DND-41 (cell line): ENCODE results near the gene CENPO.

Source experiments
- ATAC-seq: fragments of 200-7000 bp; cut with Tn5 transposase; 3 replicates; pipeline ENCODE4 v1.9.1; 2021; ENCODE audit warnings: low read depth; ENCODE audit not compliant: insufficient read depth
- DNase-seq: peaks from one replicate; pipeline ENCODE4 v3.0.0-alpha.2; 2020
- H2AFZ ChIP-seq: 2 replicates; pipeline ENCODE4 v1.6.0; 2012; ENCODE audit warnings: low read depth, low read length
- H3K27ac ChIP-seq: 2 replicates; pipeline ENCODE4 v1.5.1; 2012; ENCODE audit warnings: low read length, inconsistent platforms
- H3K27me3 ChIP-seq: fragments of 200-600 bp; sonication (generic); 2 replicates; pipeline ENCODE4 v1.6.0; 2012; ENCODE audit warnings: low read length, mild to moderate bottlenecking, inconsistent platforms; ENCODE audit not compliant: insufficient read depth, poor library complexity
- H3K36me3 ChIP-seq: 2 replicates; pipeline ENCODE4 v1.5.1; 2012; ENCODE audit warnings: low read length, inconsistent platforms; ENCODE audit not compliant: insufficient read depth
- H3K4me1 ChIP-seq: 2 replicates; pipeline ENCODE4 v1.5.1; 2012; ENCODE audit warnings: mild to moderate bottlenecking, low read length; ENCODE audit not compliant: insufficient read depth
- H3K4me2 ChIP-seq: 2 replicates; pipeline ENCODE4 v1.6.0; 2012; ENCODE audit warnings: mild to moderate bottlenecking, moderate library complexity, low read length, inconsistent platforms; ENCODE audit not compliant: insufficient read depth
- H3K4me3 ChIP-seq, 2 experiments: fragments of 200-600 bp in 1 of 2; shearing (Covaris generic) in 1 of 2; 2 replicates each; pipeline ENCODE4 v1.5.1; 2012 to 2016; ENCODE audit warnings: inconsistent platforms in 2 of 2, low read length in 2 of 2, mild to moderate bottlenecking in 2 of 2, low read depth in 1 of 2, moderate library complexity in 1 of 2
- H3K79me2 ChIP-seq: 2 replicates; pipeline ENCODE4 v1.6.0; 2012; ENCODE audit warnings: low read length, inconsistent platforms; ENCODE audit not compliant: insufficient read depth
- H3K9ac ChIP-seq: 2 replicates; pipeline ENCODE4 v1.6.0; 2012; ENCODE audit warnings: low read depth, mild to moderate bottlenecking, inconsistent platforms, low read length, moderate library complexity
- H3K9me3 ChIP-seq: 2 replicates; pipeline ENCODE4 v1.5.1; 2012; ENCODE audit warnings: low read length, moderate library complexity, mild to moderate bottlenecking, inconsistent platforms; ENCODE audit not compliant: insufficient read depth, severe bottlenecking
- H4K20me1 ChIP-seq: 2 replicates; pipeline ENCODE4 v1.6.0; 2012; ENCODE audit warnings: low read length; ENCODE audit not compliant: insufficient read depth
- CTCF ChIP-seq: IDR thresholded peaks from 2 replicates; pipeline ENCODE4 v1.5.1; 2012; ENCODE audit warnings: borderline replicate concordance, low read length, moderate library complexity, mild to moderate bottlenecking; ENCODE audit not compliant: poor library complexity, severe bottlenecking; ENCODE audit errors: extremely low read depth
- EZH2 ChIP-seq: IDR thresholded peaks from 3 replicates; pipeline ENCODE4 v1.6.1; 2012; ENCODE audit warnings: borderline replicate concordance, low read depth, mild to moderate bottlenecking, moderate library complexity, low read length, inconsistent platforms; ENCODE audit not compliant: severe bottlenecking

CENPO gene

GRCh38 chr2:24745825-24746224 lies 47.4 kb upstream of the CENPO start:
- Histone ChIP-seq H3K27me3 (no peaks in the 10 kb centered on the region), H3K4me2 (no peak overlapping the region), H3K4me1 (no peaks in the 10 kb centered on the region), H2AFZ (no peak overlapping the region), H3K9me3 (no peaks in the 10 kb centered on the region), H3K27ac (no peak overlapping the region), H3K9ac (no peak overlapping the region), H3K79me2 (no peaks in the 10 kb centered on the region), H3K4me3 (no peak overlapping the region), H4K20me1 (no peaks in the 10 kb centered on the region), H3K36me3 (peaks cover 30% of the 10 kb centered on the region)
- TF ChIP-seq EZH2 = no peak
- TF ChIP-seq CTCF = no peak
- DNase-seq (no peak), ATAC-seq (no peak)

GRCh38 chr2:24747299-24747698 lies 45.9 kb upstream of the CENPO start:
- no peak overlapping the region for H3K9ac ChIP-seq
- H3K36me3 ChIP-seq = peaks cover 26% of the 10 kb centered on the region
- no peak overlapping the region for H2AFZ ChIP-seq
- ATAC-seq = no peak
- no peak overlapping the region for H3K4me3 ChIP-seq
- no peak overlapping the region for H3K4me2 ChIP-seq
- H3K4me1 ChIP-seq = no peaks in the 10 kb centered on the region
- H3K79me2 ChIP-seq = no peaks in the 10 kb centered on the region
- DNase-seq = no peak
- H3K27me3 ChIP-seq = no peaks in the 10 kb centered on the region
- H4K20me1 ChIP-seq = no peaks in the 10 kb centered on the region
- no peak overlapping the region for H3K27ac ChIP-seq
- TF ChIP-seq CTCF = no peak
- no peak for TF ChIP-seq EZH2
- H3K9me3 ChIP-seq = no peaks in the 10 kb centered on the region

- Histone ChIP-seq H2AFZ (no peak overlapping the region), H3K4me1 (no peaks in the 10 kb centered on the region), H3K36me3 (peaks cover 38% of the 10 kb centered on the region), H3K4me2 (no peak overlapping the region), H3K9ac (no peak overlapping the region), H3K27me3 (no peaks in the 10 kb centered on the region), H3K79me2 (no peaks in the 10 kb centered on the region), H3K4me3 (no peak overlapping the region), H3K9me3 (no peaks in the 10 kb centered on the region), H4K20me1 (no peaks in the 10 kb centered on the region), H3K27ac (no peak overlapping the region)
- ATAC-seq (no peak), DNase-seq (no peak)
- TF ChIP-seq CTCF (no peak), EZH2 (no peak)
Observed at GRCh38 chr2:24749069-24749691, 44.0 kb upstream of the CENPO start.

- Histone ChIP-seq H3K9me3 (no peaks in the 10 kb centered on the region), H2AFZ (no peak overlapping the region), H3K27me3 (no peaks in the 10 kb centered on the region), H4K20me1 (no peaks in the 10 kb centered on the region), H3K27ac (no peak overlapping the region), H3K9ac (no peak overlapping the region), H3K36me3 (peaks cover 55% of the 10 kb centered on the region), H3K79me2 (no peaks in the 10 kb centered on the region), H3K4me1 (no peaks in the 10 kb centered on the region), H3K4me2 (no peak overlapping the region), H3K4me3 (no peak overlapping the region)
- TF ChIP-seq CTCF (no peak), EZH2 (no peak)
- no peak for DNase-seq
- ATAC-seq = no peak
Observed at GRCh38 chr2:24754985-24755705, 38.1 kb upstream of the CENPO start.
